HCT116 (cell line): ENCODE results near the gene OR51D1. TPM values are rescaled to one million over a fixed set of nuclear protein-coding genes. Genes with fewer than 3 reads are reported as not detected.

ENCODE experiments used
- ATAC-seq: fragments of 200-7000 bp; cut with Tn5 transposase; 2 replicates; pipeline ENCODE4 v1.9.1; 2020; ENCODE audit warnings: mild to moderate bottlenecking, moderate library complexity
- BruUV-seq: library from RNA; stranded (reverse); fragments of 400-500 nt; replicated peaks from 2 replicates; lab custom pipeline; 2021; lab: Mats Ljungman, UMichigan
- CTCF ChIA-PET: fragments of 300-600 bp; sonication (Branson Sonifier 250); formaldehyde crosslinking; loops from one replicate; lab custom pipeline; 2021; ENCODE audit warnings: antibody characterized with exemption; lab: Charles Lee
- POLR2A ChIA-PET: fragments of 300-600, 350-600 bp; sonication (Branson Sonifier 250); formaldehyde crosslinking; loops from one replicate; lab custom pipeline; 2021; ENCODE audit warnings: antibody characterized with exemption; lab: Charles Lee
- RAD21 ChIA-PET, 2 experiments: fragments of 300-600 bp; sonication (Branson Sonifier 250); formaldehyde crosslinking; loops; one replicate each; lab custom pipeline; 2023; ENCODE audit warnings: low total read pairs in 2 of 2; ENCODE audit not compliant: uncharacterized antibody in 2 of 2, unreplicated experiment in 2 of 2, low non-redundant PET in 1 of 2; lab: Charles Lee
- DNase-seq: peaks from one replicate; pipeline ENCODE4 v3.0.0-alpha.2; 2010; ENCODE audit warnings: low read depth, low spot score
- H2AFZ ChIP-seq: fragments of 200-600 bp; shearing (Covaris generic), sonication (generic); 2 replicates; pipeline ENCODE4 v1.6.1; 2017; ENCODE audit warnings: low read depth, mixed run types, mixed read lengths, antibody characterized with exemption, low read length; ENCODE audit not compliant: poor library complexity, severe bottlenecking
- H3K27ac ChIP-seq: 2 replicates; pipeline ENCODE4 v1.5.1; 2012; ENCODE audit warnings: low read depth, low read length
- H3K27me3 ChIP-seq: fragments of 200-600 bp; sonication (generic); 2 replicates; pipeline ENCODE4 v1.6.1; 2016; ENCODE audit warnings: mixed run types, low read length, mixed read lengths; ENCODE audit not compliant: insufficient read depth
- H3K36me3 ChIP-seq, 2 experiments: fragments of 200-500 bp in 1 of 2; fragments of 200-600 bp in 1 of 2; sonication (Bioruptor generic) in 1 of 2; sonication (generic) in 1 of 2; 2 replicates each; pipeline versions ENCODE4 v1.5.1 to v1.6.1; 2014 to 2016; ENCODE audit warnings: low read length in 2 of 2, inconsistent platforms in 1 of 2, mixed read lengths in 1 of 2, mixed run types in 1 of 2; ENCODE audit not compliant: insufficient read depth in 2 of 2, control insufficient read depth in 1 of 2
- H3K4me1 ChIP-seq, 2 experiments: fragments of 200-600 bp in 1 of 2; sonication (generic) in 1 of 2; 2 replicates each; pipeline versions ENCODE4 v1.5.1 to v1.6.1; 2012 to 2017; ENCODE audit warnings: low read length in 2 of 2, inconsistent platforms in 1 of 2, mild to moderate bottlenecking in 1 of 2, mixed read lengths in 1 of 2, mixed run types in 1 of 2, moderate library complexity in 1 of 2; ENCODE audit not compliant: insufficient read depth in 2 of 2, control insufficient read depth in 1 of 2
- H3K4me2 ChIP-seq: fragments of 200-600 bp; sonication (generic); 2 replicates; pipeline ENCODE4 v1.6.1; 2017; ENCODE audit warnings: mixed run types, low read length, mixed read lengths
- H3K4me3 ChIP-seq, 2 experiments: fragments of 200-600 bp in 1 of 2; sonication (generic) in 1 of 2; replicated peaks in 1 of 2; 2 replicates each; pipeline ENCODE4 v1.5.1; 2011 to 2016; ENCODE audit warnings: low read length in 2 of 2, control low read depth in 1 of 2, low read depth in 1 of 2, mild to moderate bottlenecking in 1 of 2, mixed read lengths in 1 of 2, mixed run types in 1 of 2
- H3K79me2 ChIP-seq: fragments of 200-600 bp; sonication (generic); 2 replicates; pipeline ENCODE4 v1.6.1; 2017; ENCODE audit warnings: mild to moderate bottlenecking, mixed run types, low read length, moderate library complexity, mixed read lengths; ENCODE audit not compliant: insufficient read depth
- H3K9ac ChIP-seq: fragments of 200-600 bp; sonication (generic); 2 replicates; pipeline ENCODE4 v1.6.1; 2016; ENCODE audit warnings: low read length, mixed read lengths
- H3K9me2 ChIP-seq: fragments of 200-600 bp; sonication (generic), shearing (Covaris generic); 2 replicates; pipeline ENCODE4 v1.6.1; 2017; ENCODE audit warnings: mixed run types, mild to moderate bottlenecking, moderate library complexity; ENCODE audit not compliant: insufficient read depth
- H3K9me3 ChIP-seq, 2 experiments: fragments of 200-500 bp in 1 of 2; fragments of 200-600 bp in 1 of 2; sonication (Bioruptor generic) in 1 of 2; sonication (generic) in 1 of 2; 2 replicates each; pipeline ENCODE4 v1.6.1; 2014 to 2017; ENCODE audit warnings: low read length in 2 of 2, mixed read lengths in 2 of 2, inconsistent platforms in 1 of 2, low read depth in 1 of 2, mild to moderate bottlenecking in 1 of 2, mixed run types in 1 of 2, moderate library complexity in 1 of 2; ENCODE audit not compliant: control insufficient read depth in 1 of 2, insufficient read depth in 1 of 2
- H4K20me1 ChIP-seq: fragments of 200-600 bp; sonication (generic), shearing (Covaris generic); 2 replicates; pipeline ENCODE4 v1.6.1; 2017; ENCODE audit warnings: mixed run types, mild to moderate bottlenecking, moderate library complexity; ENCODE audit not compliant: insufficient read depth
- ATF3 ChIP-seq: IDR thresholded peaks from 2 replicates; pipeline ENCODE4 v1.6.1; 2012
- CBX3 ChIP-seq: IDR thresholded peaks from 2 replicates; pipeline ENCODE4 v1.6.1; 2012; ENCODE audit warnings: low read depth
- CEBPB ChIP-seq: IDR thresholded peaks from 2 replicates; pipeline ENCODE4 v1.6.1; 2012; ENCODE audit warnings: low read depth
- CTCF ChIP-seq, 3 experiments: fragments of 200-600 bp in 1 of 3; sonication (generic) in 1 of 3; IDR thresholded peaks in 2 of 3; conservative IDR thresholded peaks in 1 of 3; 2 replicates each; pipeline ENCODE4 v1.5.1; 2012 to 2017; ENCODE audit warnings: low read depth in 2 of 3, low read length in 2 of 3, antibody characterized with exemption in 1 of 3, borderline replicate concordance in 1 of 3, control low read depth in 1 of 3, mild to moderate bottlenecking in 1 of 3, mixed read lengths in 1 of 3, mixed run types in 1 of 3, moderate library complexity in 1 of 3; ENCODE audit not compliant: insufficient read depth in 1 of 3
- EGR1 ChIP-seq: IDR thresholded peaks from 2 replicates; pipeline ENCODE4 v1.6.1; 2012; ENCODE audit warnings: low read depth
- ELF1 ChIP-seq: IDR thresholded peaks from 2 replicates; pipeline ENCODE4 v1.6.1; 2012; ENCODE audit warnings: low read depth, borderline replicate concordance
- EZH2 ChIP-seq: fragments of 200-600 bp; sonication (generic); IDR thresholded peaks from 2 replicates; pipeline ENCODE4 v1.6.1; 2017; ENCODE audit warnings: antibody characterized with exemption, mixed run types
- EZH2phosphoT487 ChIP-seq: fragments of 200-600 bp; IDR thresholded peaks from 2 replicates; pipeline ENCODE4 v1.6.1; 2018; ENCODE audit warnings: antibody characterized with exemption, borderline replicate concordance
- JUND ChIP-seq: IDR thresholded peaks from 2 replicates; pipeline ENCODE4 v1.6.1; 2012
- MAX ChIP-seq: IDR thresholded peaks from 2 replicates; pipeline ENCODE4 v1.6.1; 2012
- POLR2AphosphoS5 ChIP-seq: IDR thresholded peaks from 2 replicates; pipeline ENCODE4 v1.6.1; 2011; ENCODE audit warnings: mild to moderate bottlenecking, low read depth, low read length, moderate library complexity
- RAD21 ChIP-seq: IDR thresholded peaks from 2 replicates; pipeline ENCODE4 v1.6.1; 2012; ENCODE audit warnings: low read depth, mild to moderate bottlenecking
- REST ChIP-seq: IDR thresholded peaks from 2 replicates; pipeline ENCODE4 v1.6.1; 2012; ENCODE audit warnings: low read depth
- SIN3A ChIP-seq: IDR thresholded peaks from 2 replicates; pipeline ENCODE4 v1.6.1; 2012; ENCODE audit warnings: low read depth
- SP1 ChIP-seq: IDR thresholded peaks from 2 replicates; pipeline ENCODE4 v1.6.1; 2012; ENCODE audit warnings: low read depth
- SRF ChIP-seq: IDR thresholded peaks from 2 replicates; pipeline ENCODE4 v1.6.1; 2012; ENCODE audit warnings: low read depth
- ZBTB33 ChIP-seq: IDR thresholded peaks from 2 replicates; pipeline ENCODE4 v1.6.1; 2011; ENCODE audit warnings: mild to moderate bottlenecking, low read length, moderate library complexity; ENCODE audit not compliant: insufficient replicate concordance; ENCODE audit errors: extremely low read depth
- ZNF274 ChIP-seq: fragments of 200-500 bp; sonication (Bioruptor generic); IDR thresholded peaks from 2 replicates; pipeline ENCODE4 v1.6.1; 2014; ENCODE audit warnings: mild to moderate bottlenecking, low read depth, low read length, inconsistent platforms
- intact Hi-C: fragments of 100-400 bp; cut with micrococcal nuclease; formaldehyde crosslinking; loops from 2 replicates; pipeline ENCODE4 v1.10.0; 2022
- total RNA-seq: library from RNA; stranded (reverse); gene quantifications from one replicate; pipeline ENCODE4 v1.2.1, GENCODE V29; 2021; ENCODE audit not compliant: unreplicated experiment

Gene OR51D1
- total RNA-seq, 1 experiment from 2014 or later: not detected

- TF ChIP-seq ZBTB33: no peak
- no peak for TF ChIP-seq MAX
- TF ChIP-seq JUND: no peak
- TF ChIP-seq CBX3: no peak
- no peak for TF ChIP-seq ATF3
- TF ChIP-seq EZH2: no peak
- TF ChIP-seq POLR2AphosphoS5: no peak
- no peak for TF ChIP-seq CTCF (IDR thresholded peaks at IDR 0.05 in 2 of 3, conservative IDR thresholded peaks at IDR 0.05 in 1 of 3; ENCODE audit: borderline replicate concordance in 1 of 3, insufficient read depth in 1 of 3, low read depth in 2 of 3, low read length in 2 of 3)
- TF ChIP-seq EZH2phosphoT487: no peak
- TF ChIP-seq ZNF274: no peak
- no peak for TF ChIP-seq EGR1
- TF ChIP-seq RAD21: no peak
- no peak for TF ChIP-seq SIN3A
- no peak for TF ChIP-seq SRF
- TF ChIP-seq REST: no peak
- no peak for TF ChIP-seq ELF1
- no peak for TF ChIP-seq SP1
- TF ChIP-seq CEBPB: no peak
- Histone ChIP-seq H2AFZ (no peak overlapping the region), H3K9ac (no peak overlapping the region), H3K27me3 (peaks cover 64% of the 10 kb centered on the region), H3K27ac (no peak overlapping the region), H3K4me1 (no peaks in the 10 kb centered on the region), H3K79me2 (no peaks in the 10 kb centered on the region), H3K4me2 (no peak overlapping the region), H3K9me3 (no peaks in the 10 kb centered on the region), H3K36me3 (no peaks in the 10 kb centered on the region), H3K4me3 (no peak overlapping the region), H3K9me2 (no peaks in the 10 kb centered on the region), H4K20me1 (no peaks in the 10 kb centered on the region)
- ChIA-PET POLR2A (no interaction called here), RAD21 (no interaction called here), CTCF (no interaction called here)
- intact Hi-C loops: no loop called here
- no TSS peak for BruUV-seq
- ATAC-seq (no peak), DNase-seq (no peak)
Observed at GRCh38 chr11:4643076-4643475, 5.8 kb downstream of the OR51D1 start.
